Thoracic aorta (tissue), 2 donors: ENCODE measurements around the gene SPINK4. TPM values are rescaled to one million over a fixed set of nuclear protein-coding genes. Genes with fewer than 3 reads are reported as not detected.

Source experiments
- ATAC-seq: fragments of 150-250 bp; one replicate; pipeline ENCODE4 v1.8.0; 2017; ENCODE audit warnings: low read depth; ENCODE audit not compliant: insufficient number of reproducible peaks, low FRiP score
- DNase-seq: peaks from one replicate; pipeline ENCODE4 v3.0.0-alpha.2; 2020; ENCODE audit warnings: low spot score
- H3K27ac ChIP-seq, 2 donors: fragments of 200-600 bp; sonication (generic); 1 replicate in 1 of 2; 2 replicates in 1 of 2; pipeline ENCODE4 v1.5.1; 2016; ENCODE audit warnings: mild to moderate bottlenecking in 2 of 2, moderate library complexity in 2 of 2
- H3K27me3 ChIP-seq: fragments of 200-600 bp; sonication (generic); replicated peaks from 2 replicates; pipeline ENCODE4 v1.6.0; 2016; ENCODE audit warnings: mild to moderate bottlenecking; ENCODE audit not compliant: insufficient read depth
- H3K36me3 ChIP-seq: fragments of 200-600 bp; sonication (generic); one replicate; pipeline ENCODE4 v1.5.1; 2016
- H3K4me1 ChIP-seq, 2 donors: fragments of 200-600 bp; sonication (generic); 1 replicate in 1 of 2; 2 replicates in 1 of 2; pipeline versions ENCODE4 v1.5.1 to v1.6.0; 2016; ENCODE audit warnings: low read depth in 2 of 2, mild to moderate bottlenecking in 1 of 2; ENCODE audit not compliant: control insufficient read depth in 1 of 2
- H3K4me3 ChIP-seq: fragments of 200-600 bp; sonication (generic); 2 replicates; pipeline ENCODE4 v1.5.1; 2016; ENCODE audit warnings: mild to moderate bottlenecking
- H3K9me3 ChIP-seq: fragments of 200-600 bp; sonication (generic); 2 replicates; pipeline ENCODE4 v1.5.1; 2016
- CTCF ChIP-seq: fragments of 200-600 bp; sonication (generic); IDR thresholded peaks from one replicate; pipeline ENCODE4 v1.5.1; 2019; ENCODE audit warnings: antibody characterized with exemption
- total RNA-seq, 2 donors: library from RNA; depleted of rRNA; stranded (reverse); fragments of >200 nt; gene quantifications; one replicate each; pipeline versions ENCODE4 v1.1.0 to v1.2.3, GENCODE V29; 2016

Gene SPINK4
- total RNA-seq, 2 donors from 2014 or later = not detected

- H3K4me1 ChIP-seq = no peaks in the 10 kb centered on the region
- ATAC-seq (no peak), DNase-seq (no peak)
- H3K27ac ChIP-seq = no peak overlapping the region
- no peak for TF ChIP-seq CTCF
- H3K4me3 ChIP-seq = no peak overlapping the region
- peaks cover 14% of the 10 kb centered on the region for H3K36me3 ChIP-seq
- H3K9me3 ChIP-seq = no peaks in the 10 kb centered on the region
- no peaks in the 10 kb centered on the region for H3K27me3 ChIP-seq
These were observed 10.6 kb downstream of the SPINK4 start for GRCh38 chr9:33250458-33250995.

- no peaks in the 10 kb centered on the region for H3K4me1 ChIP-seq
- TF ChIP-seq CTCF = no peak
- H3K4me3 ChIP-seq = no peak overlapping the region
- no peaks in the 10 kb centered on the region for H3K27me3 ChIP-seq
- H3K36me3 ChIP-seq = peaks cover 44% of the 10 kb centered on the region
- H3K27ac ChIP-seq = no peak overlapping the region
- no peak for DNase-seq
- ATAC-seq = no peak
- H3K9me3 ChIP-seq = no peaks in the 10 kb centered on the region
These were observed 14.2 kb downstream of the SPINK4 start for GRCh38 chr9:33254211-33254610.

GRCh38 chr9:33255014-33255413 lies 15.0 kb downstream of the SPINK4 start:
- no peak for DNase-seq

GRCh38 chr9:33255471-33255870 lies 15.5 kb downstream of the SPINK4 start:
- H3K4me3 ChIP-seq = no peak overlapping the region
- no peak overlapping the region for H3K27ac ChIP-seq
- H3K27me3 ChIP-seq = no peaks in the 10 kb centered on the region
- DNase-seq (no peak), ATAC-seq (no peak)
- H3K9me3 ChIP-seq = no peaks in the 10 kb centered on the region
- TF ChIP-seq CTCF = no peak
- peaks cover 54% of the 10 kb centered on the region for H3K36me3 ChIP-seq
- H3K4me1 ChIP-seq = no peaks in the 10 kb centered on the region

More at GRCh38 chr9:33255014-33255413, 15.0 kb downstream of the SPINK4 start:
- Histone ChIP-seq H3K36me3 (peaks cover 50% of the 10 kb centered on the region), H3K4me1 (no peaks in the 10 kb centered on the region), H3K27ac (no peak overlapping the region), H3K27me3 (no peaks in the 10 kb centered on the region), H3K9me3 (no peaks in the 10 kb centered on the region), H3K4me3 (no peak overlapping the region)
- TF ChIP-seq CTCF = no peak
- no peak for ATAC-seq

GRCh38 chr9:33256236-33256635 lies 16.3 kb downstream of the SPINK4 start:
- Histone ChIP-seq H3K4me3 (no peak overlapping the region), H3K4me1 (no peaks in the 10 kb centered on the region), H3K9me3 (no peaks in the 10 kb centered on the region), H3K36me3 (peaks cover 57% of the 10 kb centered on the region), H3K27ac (no peak overlapping the region), H3K27me3 (no peaks in the 10 kb centered on the region)
- no peak for DNase-seq
- no peak for ATAC-seq
- TF ChIP-seq CTCF = no peak
